Naive thymus-derived CD4-positive, alpha-beta T cell (primary cell): ENCODE results near the gene ATP8B3. TPM values are rescaled to one million over a fixed set of nuclear protein-coding genes. Genes with fewer than 3 reads are reported as not detected.

Source experiments
- ATAC-seq: fragments of 150-1000 bp; cut with Tn5 transposase; 2 replicates; pipeline ENCODE4 v1.10.0; 2021; ENCODE audit warnings: mild to moderate bottlenecking, moderate library complexity
- CTCF ChIA-PET: fragments of 350-600 bp; sonication (Branson Sonifier 250); formaldehyde crosslinking; loops from one replicate; lab custom pipeline; 2021; ENCODE audit warnings: antibody characterized with exemption; lab: Charles Lee
- POLR2A ChIA-PET: fragments of 350-600 bp; sonication (Branson Sonifier 250); formaldehyde crosslinking; loops from one replicate; lab custom pipeline; 2021; ENCODE audit warnings: antibody characterized with exemption, inconsistent platforms; lab: Charles Lee
- DNase-seq, 9 donors: peaks; one replicate each; pipeline versions ENCODE4 v3.0.0 to v3.0.0-alpha.2; 2020 to 2022; ENCODE audit warnings: mixed read lengths in 1 of 9
- H3K27ac ChIP-seq: one replicate; pipeline ENCODE4 v1.7.0; 2013; ENCODE audit warnings: mild to moderate bottlenecking, low read depth, low read length, moderate library complexity
- H3K27me3 ChIP-seq, 2 donors: one replicate each; pipeline ENCODE4 v1.7.0; 2013; ENCODE audit warnings: low read length in 2 of 2, mild to moderate bottlenecking in 2 of 2, moderate library complexity in 2 of 2; ENCODE audit not compliant: control insufficient read depth in 2 of 2, insufficient read depth in 2 of 2
- H3K36me3 ChIP-seq, 3 experiments: 1 replicate in 2 of 3; 2 replicates in 1 of 3; pipeline ENCODE4 v1.7.0; 2013; ENCODE audit warnings: low read length in 3 of 3, mild to moderate bottlenecking in 3 of 3, moderate library complexity in 1 of 3; ENCODE audit not compliant: insufficient read depth in 3 of 3, control insufficient read depth in 2 of 3
- H3K4me1 ChIP-seq, 2 donors: one replicate each; pipeline ENCODE4 v1.7.0; 2013; ENCODE audit warnings: low read length in 2 of 2, mild to moderate bottlenecking in 2 of 2, moderate library complexity in 1 of 2; ENCODE audit not compliant: control insufficient read depth in 2 of 2, insufficient read depth in 2 of 2
- H3K4me3 ChIP-seq: 2 replicates; pipeline ENCODE4 v1.7.0; 2013; ENCODE audit warnings: mild to moderate bottlenecking, low read length
- H3K9me3 ChIP-seq, 3 experiments: 1 replicate in 2 of 3; 2 replicates in 1 of 3; pipeline ENCODE4 v1.7.0; 2013; ENCODE audit warnings: low read length in 3 of 3; ENCODE audit not compliant: control insufficient read depth in 2 of 3
- H3K27ac Mint-ChIP-seq, 9 donors: one replicate each; pipeline ENCODE4 v1.8.0; 2020 to 2022; ENCODE audit warnings: mixed read lengths in 9 of 9, mild to moderate bottlenecking in 8 of 9, moderate library complexity in 5 of 9, inconsistent platforms in 2 of 9
- H3K27me3 Mint-ChIP-seq, 5 donors: one replicate each; pipeline ENCODE4 v1.8.0; 2021 to 2022; ENCODE audit warnings: mixed read lengths in 5 of 5, mild to moderate bottlenecking in 1 of 5
- H3K36me3 Mint-ChIP-seq, 5 donors: one replicate each; pipeline ENCODE4 v1.8.0; 2020 to 2022; ENCODE audit warnings: mixed read lengths in 5 of 5, mild to moderate bottlenecking in 3 of 5, inconsistent platforms in 1 of 5
- H3K4me1 Mint-ChIP-seq, 7 donors: one replicate each; pipeline ENCODE4 v1.8.0; 2020 to 2022; ENCODE audit warnings: mixed read lengths in 7 of 7, mild to moderate bottlenecking in 3 of 7, inconsistent platforms in 1 of 7
- H3K4me3 Mint-ChIP-seq, 10 donors: one replicate each; pipeline ENCODE4 v1.8.0; 2020 to 2022; ENCODE audit warnings: mild to moderate bottlenecking in 10 of 10, mixed read lengths in 10 of 10, moderate library complexity in 6 of 10, inconsistent platforms in 2 of 10
- H3K9me3 Mint-ChIP-seq, 11 donors: one replicate each; pipeline ENCODE4 v1.8.0; 2020 to 2022; ENCODE audit warnings: mixed read lengths in 11 of 11, mild to moderate bottlenecking in 4 of 11, inconsistent platforms in 1 of 11, moderate library complexity in 1 of 11
- intact Hi-C, 2 donors: fragments of 100-400 bp; cut with micrococcal nuclease; formaldehyde crosslinking; loops; one replicate each; pipeline ENCODE4 v1.15.1; 2023
- polyA plus RNA-seq, 2 donors: library from polyadenylated mRNA; unstranded; fragments of 300-500 nt; fragmentation: Illumina TruSeq; gene quantifications; one replicate each; pipeline ENCODE4 v1.2.3, GENCODE V29; 2021
- total RNA-seq, 6 experiments: library from RNA in 5 of 6; stranded (reverse) in 5 of 6; gene quantifications; 1 replicate in 5 of 6; 2 replicates in 1 of 6; pipeline ENCODE4 v1.2.3 and lab custom pipeline; 2021 to 2026

The ATP8B3 gene
- total and polyA plus RNA-seq, 7 experiments from 2014 or later, result 0.83 to 15.3 (median 3.2) TPM

- no peaks in the 10 kb centered on the region for H3K27me3 Mint-ChIP-seq
- intact Hi-C loops, result loop anchor here (1.0 to 2.0 kb wide), 4 partner anchors 15 to 155 kb away; partner anchors contain the start of gene ATP8B3 (in 1 of the 2)
- DNase-seq (no peak), ATAC-seq (no peak)
- POLR2A ChIA-PET, result interaction anchor here (0.6 to 1.0 kb wide), 2 partner anchors 22 to 94 kb away, joined by 3 to 4 read pairs; partner anchors contain the start of gene REXO1
- no peaks in the 10 kb centered on the region for H3K9me3 Mint-ChIP-seq
- no peak overlapping the region for H3K4me3 Mint-ChIP-seq
- H3K4me1 Mint-ChIP-seq, result peaks cover 0 to 6% (median 0%) of the 10 kb centered on the region in 7 donors
- no peak overlapping the region for H3K27ac Mint-ChIP-seq
- H3K27me3 ChIP-seq, result no peaks in the 10 kb centered on the region
- peaks cover 0 to 78% (median 15%) of the 10 kb centered on the region in 3 experiments for H3K36me3 ChIP-seq
- H3K36me3 Mint-ChIP-seq, result peaks cover 0 to 9% (median 3%) of the 10 kb centered on the region in 5 donors
- peaks cover 3 to 6% of the 10 kb centered on the region in 2 donors for H3K4me1 ChIP-seq
- H3K27ac ChIP-seq, result no peak overlapping the region
- CTCF ChIA-PET, result interaction anchor here (0.6 to 2.0 kb wide), 14 partner anchors 8 to 1096 kb away, joined by 3 to 21 read pairs (median 6); no protein-coding TSS in a partner anchor
- H3K9me3 ChIP-seq, result no peaks in the 10 kb centered on the region
- no peak overlapping the region for H3K4me3 ChIP-seq
These were observed 14.8 kb upstream of the ATP8B3 start for GRCh38 chr19:1826557-1827521.

GRCh38 chr19:1825909-1826556 is 14.0 kb upstream of the ATP8B3 start:
- intact Hi-C loops, result loop anchor here (1.0 to 2.0 kb wide), 4 partner anchors 14 to 154 kb away; partner anchors contain the start of gene ATP8B3 (in 1 of the 2)
- ChIA-PET POLR2A (interaction anchor here (0.6 to 1.0 kb wide), 2 partner anchors 23 to 93 kb away, joined by 3 to 4 read pairs; partner anchors contain the start of gene REXO1), CTCF (interaction anchor here (0.6 to 2.0 kb wide), 18 partner anchors 9 to 1097 kb away, joined by 3 to 21 read pairs (median 5); no protein-coding TSS in a partner anchor)
- no peak overlapping the region for H3K4me3 Mint-ChIP-seq
- no peaks in the 10 kb centered on the region for H3K27me3 Mint-ChIP-seq
- Histone ChIP-seq H3K4me1 (peaks cover 3 to 6% of the 10 kb centered on the region in 2 donors), H3K27ac (no peak overlapping the region), H3K27me3 (no peaks in the 10 kb centered on the region), H3K4me3 (no peak overlapping the region), H3K9me3 (no peaks in the 10 kb centered on the region), H3K36me3 (peaks cover 0 to 85% (median 15%) of the 10 kb centered on the region in 3 experiments)
- peak overlapping the region in 2 of 9 donors; percentile 5 to 71 for H3K27ac Mint-ChIP-seq
- H3K4me1 Mint-ChIP-seq, result peaks cover 0 to 5% (median 0%) of the 10 kb centered on the region in 7 donors
- DNase-seq, result peak; percentile 55 to 81 (median 71)
- peak; percentile 85 for ATAC-seq
- H3K9me3 Mint-ChIP-seq, result no peaks in the 10 kb centered on the region
- H3K36me3 Mint-ChIP-seq, result peaks cover 0 to 11% (median 3%) of the 10 kb centered on the region in 5 donors

- peaks cover 0 to 8% (median 0%) of the 10 kb centered on the region in 7 donors for H3K4me1 Mint-ChIP-seq
- intact Hi-C loops, result no loop called here
- Histone ChIP-seq H3K27ac (no peak overlapping the region), H3K9me3 (no peaks in the 10 kb centered on the region), H3K4me3 (no peak overlapping the region), H3K27me3 (no peaks in the 10 kb centered on the region), H3K36me3 (peaks cover 5 to 87% (median 12%) of the 10 kb centered on the region in 3 experiments), H3K4me1 (peaks cover 3 to 6% of the 10 kb centered on the region in 2 donors)
- no peaks in the 10 kb centered on the region for H3K27me3 Mint-ChIP-seq
- DNase-seq (no peak), ATAC-seq (no peak)
- H3K36me3 Mint-ChIP-seq, result peaks cover 0 to 11% (median 6%) of the 10 kb centered on the region in 5 donors
- POLR2A ChIA-PET, result no interaction called here
- CTCF ChIA-PET, result interaction anchor here (0.6 kb wide), 1 partner anchor 182 kb away, joined by 5 read pairs; no protein-coding TSS in a partner anchor
- no peak overlapping the region for H3K27ac Mint-ChIP-seq
- no peaks in the 10 kb centered on the region for H3K9me3 Mint-ChIP-seq
- no peak overlapping the region for H3K4me3 Mint-ChIP-seq
These were observed 12.2 kb upstream of the ATP8B3 start for GRCh38 chr19:1824252-1824622.

- H3K4me3 ChIP-seq, result no peak overlapping the region
- intact Hi-C loops, result no loop called here
- H3K36me3 ChIP-seq, result peaks cover 5 to 85% (median 12%) of the 10 kb centered on the region in 3 experiments
- POLR2A ChIA-PET, result no interaction called here
- H3K4me3 Mint-ChIP-seq, result no peak overlapping the region
- DNase-seq (no peak), ATAC-seq (no peak)
- peaks cover 0 to 11% (median 6%) of the 10 kb centered on the region in 5 donors for H3K36me3 Mint-ChIP-seq
- no peak overlapping the region for H3K27ac ChIP-seq
- no peak overlapping the region for H3K27ac Mint-ChIP-seq
- CTCF ChIA-PET, result interaction anchor here (0.6 kb wide), 1 partner anchor 182 kb away, joined by 5 read pairs; no protein-coding TSS in a partner anchor
- no peaks in the 10 kb centered on the region for H3K27me3 Mint-ChIP-seq
- no peaks in the 10 kb centered on the region for H3K9me3 Mint-ChIP-seq
- H3K9me3 ChIP-seq, result no peaks in the 10 kb centered on the region
- no peaks in the 10 kb centered on the region for H3K27me3 ChIP-seq
- peaks cover 0 to 8% (median 0%) of the 10 kb centered on the region in 7 donors for H3K4me1 Mint-ChIP-seq
- peaks cover 3 to 6% of the 10 kb centered on the region in 2 donors for H3K4me1 ChIP-seq
These were observed 11.6 kb upstream of the ATP8B3 start for GRCh38 chr19:1823539-1824251.

- no peak overlapping the region for H3K4me3 Mint-ChIP-seq
- no peak overlapping the region for H3K27ac ChIP-seq
- peaks cover 0 to 11% (median 6%) of the 10 kb centered on the region in 5 donors for H3K36me3 Mint-ChIP-seq
- intact Hi-C loops, result no loop called here
- no peaks in the 10 kb centered on the region for H3K9me3 ChIP-seq
- no peak for ATAC-seq
- ChIA-PET POLR2A (no interaction called here), CTCF (no interaction called here)
- no peaks in the 10 kb centered on the region for H3K27me3 ChIP-seq
- H3K4me1 ChIP-seq, result peaks cover 3 to 6% of the 10 kb centered on the region in 2 donors
- no peak overlapping the region for H3K27ac Mint-ChIP-seq
- H3K4me1 Mint-ChIP-seq, result peaks cover 0 to 8% (median 0%) of the 10 kb centered on the region in 7 donors
- no peak for DNase-seq
- H3K36me3 ChIP-seq, result peaks cover 5 to 85% (median 14%) of the 10 kb centered on the region in 3 experiments
- H3K27me3 Mint-ChIP-seq, result no peaks in the 10 kb centered on the region
- no peak overlapping the region for H3K4me3 ChIP-seq
- H3K9me3 Mint-ChIP-seq, result no peaks in the 10 kb centered on the region
These were observed 10.9 kb upstream of the ATP8B3 start for GRCh38 chr19:1823020-1823419.
